Measurements from ENCODE around the gene PDHX. TPM values are rescaled to one million over a fixed set of nuclear protein-coding genes. Genes with fewer than 3 reads are reported as not detected.

The PDHX gene
- total RNA-seq, 4 donors from 2014 or later: 22.5 to 41.1 (median 28.6) TPM

- no peaks in the 10 kb centered on the region for H3K36me3 ChIP-seq
- no peak for DNase-seq
- intact Hi-C loops (cut with DNase I; ENCODE audit: low total_unique reads): no loop called here
- TF ChIP-seq CTCF (IDR thresholded peaks at IDR 0.05) (no peak), POLR2A (IDR thresholded peaks at IDR 0.05) (no peak)
- peak overlapping the region in 1 of 2 donors; percentile 67 for H3K27ac ChIP-seq
- no peak overlapping the region for H3K4me3 ChIP-seq
- no peaks in the 10 kb centered on the region for H3K4me1 ChIP-seq
- no peaks in the 10 kb centered on the region for H3K27me3 ChIP-seq
- peaks cover 0 to 7% of the 10 kb centered on the region in 2 donors for H3K9me3 ChIP-seq
Observed at GRCh38 chr11:34940026-34940677, 23.7 kb downstream of the PDHX start.

- H3K27ac ChIP-seq: no peak overlapping the region
- H3K27me3 ChIP-seq: no peaks in the 10 kb centered on the region
- H3K4me3 ChIP-seq: no peak overlapping the region
- peaks cover 0 to 7% of the 10 kb centered on the region in 2 donors for H3K9me3 ChIP-seq
- H3K4me1 ChIP-seq: no peaks in the 10 kb centered on the region
- no peaks in the 10 kb centered on the region for H3K36me3 ChIP-seq
- intact Hi-C loops (cut with DNase I; ENCODE audit: low total_unique reads): no loop called here
- TF ChIP-seq CTCF (IDR thresholded peaks at IDR 0.05) (no peak), POLR2A (IDR thresholded peaks at IDR 0.05) (no peak)
- no peak for DNase-seq
Observed at GRCh38 chr11:34941688-34942087, 25.3 kb downstream of the PDHX start.

- Histone ChIP-seq H3K27ac (no peak overlapping the region), H3K27me3 (no peaks in the 10 kb centered on the region), H3K36me3 (no peaks in the 10 kb centered on the region), H3K4me3 (no peak overlapping the region), H3K4me1 (peaks cover 0 to 8% of the 10 kb centered on the region in 2 donors), H3K9me3 (peaks cover 0 to 7% of the 10 kb centered on the region in 2 donors)
- intact Hi-C loops (cut with DNase I; ENCODE audit: low total_unique reads): no loop called here
- TF ChIP-seq CTCF (IDR thresholded peaks at IDR 0.05) (no peak), POLR2A (IDR thresholded peaks at IDR 0.05) (no peak)
- no peak for DNase-seq
Observed at GRCh38 chr11:34944692-34945091, 28.3 kb downstream of the PDHX start.

GRCh38 chr11:34948696-34949095 lies 32.3 kb downstream of the PDHX start:
- Histone ChIP-seq H3K4me1 (peaks cover 0 to 8% of the 10 kb centered on the region in 2 donors), H3K4me3 (no peak overlapping the region), H3K27me3 (no peaks in the 10 kb centered on the region), H3K27ac (peak overlapping the region in 1 of 2 donors; percentile 71), H3K9me3 (peaks cover 0 to 7% of the 10 kb centered on the region in 2 donors), H3K36me3 (no peaks in the 10 kb centered on the region)
- TF ChIP-seq CTCF (IDR thresholded peaks at IDR 0.05) (no peak), POLR2A (IDR thresholded peaks at IDR 0.05) (no peak)
- intact Hi-C loops (cut with DNase I; ENCODE audit: low total_unique reads): no loop called here
- DNase-seq: no peak

- no peak for DNase-seq
- no peak overlapping the region for H3K4me3 ChIP-seq
- no peak for TF ChIP-seq POLR2A (IDR thresholded peaks at IDR 0.05)
- no peak for TF ChIP-seq CTCF (IDR thresholded peaks at IDR 0.05)
- H3K27ac ChIP-seq: no peak overlapping the region
- no peaks in the 10 kb centered on the region for H3K36me3 ChIP-seq
- intact Hi-C loops (cut with DNase I; ENCODE audit: low total_unique reads): no loop called here
- H3K4me1 ChIP-seq: peaks cover 0 to 5% of the 10 kb centered on the region in 2 donors
- H3K27me3 ChIP-seq: no peaks in the 10 kb centered on the region
- H3K9me3 ChIP-seq: no peaks in the 10 kb centered on the region
Observed at GRCh38 chr11:34953955-34954354, 37.5 kb downstream of the PDHX start.
